ENCODE results near the gene GABBR2.

Gene GABBR2

DNA sequence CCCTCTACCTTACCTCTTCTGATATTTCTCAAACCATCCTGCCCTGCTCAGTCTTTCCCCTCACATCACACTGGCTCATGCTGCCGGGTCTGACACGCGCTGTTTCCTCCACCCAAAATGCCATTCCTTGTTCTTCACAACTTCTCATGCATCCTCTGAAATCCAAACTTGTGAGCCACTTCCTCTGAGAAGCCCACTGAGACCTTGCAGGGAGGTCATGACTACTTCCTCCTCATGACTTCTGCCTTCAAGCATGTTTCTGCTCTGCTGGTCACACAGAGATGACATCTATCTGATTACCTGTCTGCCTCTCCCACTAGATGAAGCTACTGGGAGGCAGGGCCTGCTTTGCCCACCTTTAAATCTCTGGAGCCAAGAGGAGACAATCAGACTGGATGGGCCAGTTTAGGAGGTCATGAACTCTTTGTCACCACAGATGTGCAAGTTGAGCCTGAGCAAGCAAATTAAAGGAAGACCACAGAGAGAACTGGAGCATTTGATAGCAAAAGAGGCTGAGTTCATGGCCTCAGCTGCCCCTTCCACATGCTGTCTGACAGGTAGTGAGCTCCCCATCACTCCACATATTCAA, 333.5 kb downstream of the GABBR2 start:
- Mint-ChIP-seq H3K27me3 (no peaks in the 10 kb centered on the region), H3K27ac (peak overlapping the region; percentile 20), H3K4me1 (peaks cover 38% of the 10 kb centered on the region), H3K9me3 (no peaks in the 10 kb centered on the region), H3K4me3 (no peak overlapping the region), H3K36me3 (no peaks in the 10 kb centered on the region)
- ATAC-seq, result peak; percentile 87

DNA sequence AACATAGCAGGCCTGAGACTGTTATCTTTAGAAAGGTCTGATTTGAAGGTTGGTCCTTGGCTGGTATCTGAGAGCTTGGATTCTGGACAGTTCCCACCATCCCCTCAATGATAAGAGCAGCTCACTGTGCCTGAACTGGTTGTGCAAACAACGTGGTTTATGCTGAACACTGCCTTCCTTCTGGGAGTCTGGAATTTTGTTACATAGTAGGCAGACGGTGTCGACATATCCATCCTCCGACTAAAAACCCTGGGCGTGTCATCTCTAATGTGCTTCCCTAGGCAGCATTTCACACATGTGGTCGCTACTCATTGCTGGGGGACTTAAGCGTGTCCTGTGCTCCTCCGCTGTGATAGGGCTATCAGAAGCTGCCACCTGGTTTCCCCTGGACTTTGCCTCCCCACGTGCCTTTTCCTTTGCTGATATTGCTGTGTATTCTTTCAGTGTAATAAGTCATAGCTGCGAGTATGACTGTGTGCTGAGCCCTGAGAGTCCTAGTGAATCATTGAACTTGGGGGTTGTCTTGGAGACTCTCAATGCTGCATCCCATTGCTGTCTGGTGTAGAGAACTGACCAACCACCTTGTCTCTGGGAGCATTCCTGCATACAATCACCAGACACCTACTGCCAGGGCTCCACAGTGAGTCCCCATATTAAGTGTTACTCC, 334.2 kb downstream of the GABBR2 start:
- Mint-ChIP-seq H3K27ac (peak overlapping the region; percentile 20), H3K27me3 (no peaks in the 10 kb centered on the region), H3K4me1 (peaks cover 32% of the 10 kb centered on the region), H3K9me3 (no peaks in the 10 kb centered on the region), H3K4me3 (no peak overlapping the region), H3K36me3 (no peaks in the 10 kb centered on the region)
- no peak for ATAC-seq

DNA sequence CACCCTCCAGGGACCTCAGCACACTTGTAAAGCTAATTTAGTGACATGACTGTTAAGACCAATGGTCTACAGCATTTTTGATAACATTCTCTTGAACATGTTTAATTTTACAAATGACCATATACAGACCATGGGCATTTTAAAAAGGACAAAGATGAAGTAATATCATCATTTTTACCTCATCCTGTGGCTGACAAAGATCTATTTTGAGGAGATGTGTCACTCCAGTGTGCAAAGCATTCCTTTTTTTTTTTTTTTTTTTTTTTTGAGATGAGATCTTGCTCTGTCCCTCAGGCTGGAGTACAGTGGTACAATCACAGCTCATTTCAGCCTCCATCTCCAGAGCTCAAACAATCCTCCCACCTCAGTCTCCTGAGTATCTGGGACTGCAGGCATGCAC, 335.1 kb downstream of the GABBR2 start:
- Mint-ChIP-seq H3K27ac (no peak overlapping the region), H3K4me1 (peaks cover 27% of the 10 kb centered on the region), H3K36me3 (no peaks in the 10 kb centered on the region), H3K4me3 (no peak overlapping the region), H3K27me3 (no peaks in the 10 kb centered on the region), H3K9me3 (no peaks in the 10 kb centered on the region)
- no peak for ATAC-seq

DNA sequence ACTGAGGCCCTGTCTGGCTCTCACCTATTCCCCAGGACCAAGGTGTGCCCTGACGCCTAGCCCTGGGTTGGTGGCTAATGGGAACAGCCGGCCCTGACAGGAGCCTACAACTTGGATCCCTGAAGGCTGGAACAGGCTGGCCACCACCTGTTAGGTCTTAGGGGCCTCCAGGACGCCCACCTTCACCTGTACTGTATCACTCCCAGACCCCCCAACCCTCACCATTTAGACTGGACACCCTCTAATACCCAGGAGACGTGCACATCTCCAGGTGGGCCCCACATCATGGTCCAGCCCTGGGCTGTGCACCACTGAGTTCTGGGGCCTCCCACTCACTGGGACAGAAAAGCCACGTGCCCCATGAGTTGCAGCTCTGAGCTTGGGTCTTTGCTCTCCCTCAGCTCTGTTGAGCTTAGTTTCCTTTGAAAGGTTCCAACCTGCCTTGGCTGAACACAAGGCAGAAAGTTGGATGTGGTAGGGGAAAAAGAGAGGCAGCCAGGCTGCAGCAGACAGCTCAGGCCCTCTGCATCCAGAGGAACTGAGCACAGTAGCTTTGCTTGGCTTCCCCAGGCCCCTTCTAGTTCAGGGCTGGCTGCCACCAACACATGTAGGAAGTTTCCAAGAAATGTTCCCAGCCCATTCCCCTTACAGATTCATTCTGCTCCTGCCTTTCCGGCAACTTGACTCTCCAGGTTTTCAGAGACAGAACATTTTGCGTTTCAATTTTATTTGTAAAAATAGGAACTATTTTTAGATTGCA, 336.5 kb downstream of the GABBR2 start:
- no peak for ATAC-seq
- no peak overlapping the region for H3K4me3 Mint-ChIP-seq
- no peaks in the 10 kb centered on the region for H3K36me3 Mint-ChIP-seq
- H3K27me3 Mint-ChIP-seq, result no peaks in the 10 kb centered on the region
- peak overlapping the region; percentile 12 for H3K27ac Mint-ChIP-seq
- peaks cover 2% of the 10 kb centered on the region for H3K9me3 Mint-ChIP-seq
- peaks cover 18% of the 10 kb centered on the region for H3K4me1 Mint-ChIP-seq

DNA sequence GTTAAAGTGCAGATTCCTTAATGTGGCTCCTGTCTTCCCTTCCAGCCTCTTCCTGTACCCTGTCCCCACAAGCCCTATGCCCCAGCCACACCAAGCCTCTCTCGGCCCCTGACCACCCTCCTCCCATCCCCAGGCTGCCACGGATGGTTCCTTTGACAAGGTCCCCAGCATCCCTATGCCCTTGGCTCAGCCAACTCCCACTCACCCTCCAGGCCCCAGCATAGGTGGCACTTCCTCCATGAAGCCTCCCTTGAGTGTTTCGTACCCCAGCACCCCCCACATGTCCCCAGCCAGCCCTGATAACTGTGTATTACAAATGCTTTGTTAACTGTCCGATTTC, 337.8 kb downstream of the GABBR2 start:
- peaks cover 16% of the 10 kb centered on the region for H3K4me1 Mint-ChIP-seq

DNA sequence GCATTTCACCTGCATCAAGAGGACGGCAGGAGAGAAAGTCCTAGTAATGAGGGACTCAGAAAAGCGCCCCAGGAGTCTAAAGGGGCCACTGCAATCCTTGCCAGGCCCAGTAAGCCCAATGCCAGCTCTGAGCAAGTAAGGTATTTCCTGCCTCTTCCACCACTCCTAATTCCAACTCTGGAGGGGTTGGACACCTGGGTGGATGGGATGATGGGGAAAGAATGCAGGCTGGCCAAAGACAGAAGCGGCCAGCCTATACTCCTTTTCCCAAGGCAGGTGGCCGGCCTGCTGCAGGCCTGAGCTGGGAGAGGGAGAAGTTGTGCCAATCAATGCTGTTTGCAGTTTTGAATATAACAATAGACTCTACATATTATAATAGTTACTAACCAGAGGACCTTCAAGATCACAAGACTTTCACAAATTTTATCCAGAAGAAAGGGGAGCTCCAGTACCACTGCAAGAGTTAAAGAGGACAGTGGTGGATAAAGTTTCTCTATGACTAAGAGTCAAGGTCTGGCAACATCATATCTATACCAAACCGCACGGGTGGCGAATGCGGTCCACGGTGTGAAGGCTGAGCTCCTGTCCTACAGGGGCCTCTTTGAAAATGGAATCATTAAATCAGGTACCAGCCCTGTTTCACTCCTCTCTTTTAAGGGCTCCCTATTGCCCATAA, 338.3 kb downstream of the GABBR2 start:
- H3K36me3 Mint-ChIP-seq, result no peaks in the 10 kb centered on the region
- no peak overlapping the region for H3K4me3 Mint-ChIP-seq
- no peak for ATAC-seq
- no peak overlapping the region for H3K27ac Mint-ChIP-seq
- H3K9me3 Mint-ChIP-seq, result peaks cover 3% of the 10 kb centered on the region
- H3K4me1 Mint-ChIP-seq, result peaks cover 11% of the 10 kb centered on the region
- H3K27me3 Mint-ChIP-seq, result no peaks in the 10 kb centered on the region

More for the DNA sequence above, 337.8 kb downstream of the GABBR2 start:
- no peak overlapping the region for H3K27ac Mint-ChIP-seq
- H3K27me3 Mint-ChIP-seq, result no peaks in the 10 kb centered on the region
- no peak overlapping the region for H3K4me3 Mint-ChIP-seq
- no peak for ATAC-seq
- peaks cover 3% of the 10 kb centered on the region for H3K9me3 Mint-ChIP-seq
- H3K36me3 Mint-ChIP-seq, result no peaks in the 10 kb centered on the region

DNA sequence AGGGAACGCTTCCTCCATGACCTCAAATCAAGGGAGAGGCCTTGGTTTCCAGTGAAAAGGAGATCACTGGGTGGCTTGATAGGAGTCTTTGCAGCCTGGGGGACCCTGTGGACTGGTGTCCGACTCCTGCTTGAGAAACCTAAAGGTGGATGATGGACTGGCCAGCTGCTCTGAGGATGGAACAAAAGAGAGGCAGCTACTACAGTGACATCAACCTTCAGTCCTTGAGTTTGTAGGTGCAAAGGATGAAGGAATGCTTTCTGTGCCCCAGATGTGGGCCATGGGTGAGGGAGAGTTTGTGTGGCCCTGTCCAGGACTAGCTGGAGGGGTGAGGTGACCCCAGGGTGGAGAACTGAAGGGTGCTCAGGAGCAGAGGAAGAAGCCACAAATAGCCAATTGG, 338.8 kb downstream of the GABBR2 start:
- no peak overlapping the region for H3K4me3 Mint-ChIP-seq
- no peaks in the 10 kb centered on the region for H3K27me3 Mint-ChIP-seq
- peaks cover 6% of the 10 kb centered on the region for H3K4me1 Mint-ChIP-seq
- H3K36me3 Mint-ChIP-seq, result peaks cover 4% of the 10 kb centered on the region
- H3K27ac Mint-ChIP-seq, result no peak overlapping the region
- ATAC-seq, result no peak
- H3K9me3 Mint-ChIP-seq, result peaks cover 8% of the 10 kb centered on the region

DNA sequence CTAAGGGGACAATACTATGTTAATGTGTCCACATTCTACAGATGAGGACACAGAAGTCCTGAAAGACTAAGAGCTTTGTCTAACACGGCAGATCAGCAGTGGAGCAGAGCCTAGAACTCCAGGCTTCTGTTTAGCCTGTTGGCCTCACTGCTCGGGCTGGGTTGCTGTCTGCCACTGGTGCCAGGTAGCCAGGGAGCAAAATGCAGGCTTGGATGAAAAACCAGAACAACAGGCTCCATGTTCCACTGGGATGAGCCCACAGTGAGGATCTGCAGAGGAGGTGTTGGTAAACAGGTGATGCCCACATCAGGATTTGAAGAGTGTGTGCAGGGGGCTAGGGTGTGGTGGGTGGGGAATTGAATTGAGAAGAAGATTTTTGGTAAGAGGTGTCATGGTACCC, 339.3 kb downstream of the GABBR2 start:
- peaks cover 1% of the 10 kb centered on the region for H3K4me1 Mint-ChIP-seq
- no peak for ATAC-seq
- H3K27ac Mint-ChIP-seq, result no peak overlapping the region

DNA sequence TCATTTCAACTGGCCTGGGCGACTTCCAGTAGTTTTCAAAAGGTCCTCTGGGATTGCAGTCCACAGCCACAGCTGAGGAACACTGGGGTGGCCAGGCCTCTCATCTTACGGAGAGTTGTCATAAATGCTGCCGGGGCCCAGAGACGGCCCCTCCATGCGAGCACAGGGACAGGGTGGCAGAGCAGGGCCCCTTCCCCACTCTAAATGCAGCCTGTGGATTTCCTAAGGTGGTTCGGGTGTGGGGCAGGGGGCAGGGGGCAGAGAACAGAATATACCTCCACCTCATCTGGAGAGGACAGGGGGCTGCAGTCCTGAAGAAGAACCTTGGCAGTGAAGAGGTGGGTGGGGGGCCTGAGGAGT, 339.7 kb downstream of the GABBR2 start:
- H3K9me3 Mint-ChIP-seq, result peaks cover 9% of the 10 kb centered on the region
- H3K27ac Mint-ChIP-seq, result no peak overlapping the region
- H3K27me3 Mint-ChIP-seq, result no peaks in the 10 kb centered on the region
- no peak for ATAC-seq
- peaks cover 4% of the 10 kb centered on the region for H3K36me3 Mint-ChIP-seq
- no peak overlapping the region for H3K4me3 Mint-ChIP-seq
- no peaks in the 10 kb centered on the region for H3K4me1 Mint-ChIP-seq

More for the DNA sequence above, 339.3 kb downstream of the GABBR2 start:
- H3K36me3 Mint-ChIP-seq, result peaks cover 4% of the 10 kb centered on the region
- H3K9me3 Mint-ChIP-seq, result peaks cover 9% of the 10 kb centered on the region
- no peak overlapping the region for H3K4me3 Mint-ChIP-seq
- no peaks in the 10 kb centered on the region for H3K27me3 Mint-ChIP-seq

DNA sequence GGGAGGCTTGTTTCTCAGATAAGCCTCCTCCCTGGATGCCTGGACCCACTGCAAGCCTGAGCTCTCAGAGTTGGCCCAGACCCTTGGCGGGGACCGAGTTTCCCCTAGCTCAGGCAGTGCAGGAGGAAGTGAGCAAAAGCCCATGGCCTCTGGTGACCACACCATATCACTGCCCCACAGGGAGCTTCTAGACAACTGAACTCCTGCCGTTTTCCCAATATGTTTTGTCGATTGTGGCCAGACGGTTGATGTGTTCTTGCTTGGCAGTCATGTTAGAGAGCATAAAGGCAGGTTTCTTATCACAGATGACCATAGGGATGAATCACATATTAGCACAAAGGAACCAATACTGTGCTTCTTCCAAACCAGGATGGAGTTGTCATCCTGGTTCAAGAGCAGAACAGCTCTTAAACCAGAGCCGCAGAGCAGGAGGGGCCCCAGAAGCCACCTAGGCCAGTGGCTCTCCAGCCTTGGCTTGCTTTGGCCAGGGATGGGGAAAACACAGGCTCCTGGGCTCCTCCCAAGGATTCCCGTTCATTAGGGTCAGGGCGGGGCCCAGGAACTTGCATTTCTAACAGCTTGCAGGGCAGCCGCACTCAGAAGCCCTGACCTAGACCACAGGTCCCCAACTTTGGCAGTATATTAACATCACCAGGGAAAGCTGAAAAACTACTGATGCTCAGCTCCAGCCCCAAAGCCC, 340.2 kb downstream of the GABBR2 start:
- Mint-ChIP-seq H3K9me3 (peaks cover 9% of the 10 kb centered on the region), H3K36me3 (peaks cover 4% of the 10 kb centered on the region)

DNA sequence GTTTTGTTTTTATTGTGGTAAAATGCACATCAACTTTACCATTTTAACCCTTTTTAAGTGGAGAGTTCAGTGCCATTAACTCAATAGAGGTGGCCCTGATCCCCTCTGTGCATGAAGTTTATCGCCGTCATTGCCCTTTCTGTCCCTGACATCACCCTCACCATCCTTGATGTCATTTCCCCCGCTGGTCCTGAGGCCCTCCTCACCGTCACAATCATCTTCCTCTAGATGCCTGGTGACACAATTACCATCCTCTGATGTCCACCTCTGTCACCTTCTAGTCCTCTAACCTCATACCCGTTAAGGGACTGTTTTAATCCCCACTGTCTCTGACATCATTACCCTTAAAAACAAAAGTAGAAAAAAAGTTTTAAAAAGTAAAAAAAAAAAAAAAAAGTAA, 340.8 kb downstream of the GABBR2 start:
- Mint-ChIP-seq H3K4me1 (no peaks in the 10 kb centered on the region), H3K27me3 (no peaks in the 10 kb centered on the region), H3K9me3 (peaks cover 9% of the 10 kb centered on the region), H3K4me3 (no peak overlapping the region), H3K36me3 (peaks cover 4% of the 10 kb centered on the region), H3K27ac (no peak overlapping the region)
- no peak for ATAC-seq

More for the DNA sequence above, 340.2 kb downstream of the GABBR2 start:
- H3K4me1 Mint-ChIP-seq, result no peaks in the 10 kb centered on the region
- no peak overlapping the region for H3K4me3 Mint-ChIP-seq
- H3K27ac Mint-ChIP-seq, result no peak overlapping the region
- H3K27me3 Mint-ChIP-seq, result no peaks in the 10 kb centered on the region
- no peak for ATAC-seq

DNA sequence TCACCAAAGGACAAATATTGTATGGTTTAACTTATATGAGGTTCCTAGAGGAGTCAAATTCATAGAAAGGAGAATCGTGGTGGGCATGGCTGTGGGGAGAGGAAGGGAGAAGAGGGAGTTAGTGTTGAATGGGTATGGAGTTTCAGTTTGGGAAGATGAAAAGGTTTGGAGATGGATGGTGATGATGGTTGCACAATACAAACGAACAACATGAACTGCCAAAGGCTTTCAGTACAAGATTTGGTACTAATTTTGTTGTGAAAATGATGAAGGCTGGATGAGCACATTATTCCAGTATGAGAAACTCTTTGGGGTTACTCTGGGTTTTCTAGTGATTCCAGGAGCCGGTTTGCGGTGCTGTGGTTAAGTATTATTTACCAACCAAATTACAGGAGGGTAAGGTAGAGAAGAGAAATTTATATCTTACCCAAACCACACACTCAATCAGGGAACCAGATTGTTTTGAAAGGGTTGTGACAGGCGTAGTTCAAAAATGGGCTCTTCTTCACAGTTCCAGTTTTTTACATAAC, 341.3 kb downstream of the GABBR2 start:
- Mint-ChIP-seq H3K4me3 (no peak overlapping the region), H3K4me1 (no peaks in the 10 kb centered on the region), H3K27ac (no peak overlapping the region), H3K36me3 (peaks cover 4% of the 10 kb centered on the region), H3K9me3 (peaks cover 9% of the 10 kb centered on the region), H3K27me3 (no peaks in the 10 kb centered on the region)
- no peak for ATAC-seq

DNA sequence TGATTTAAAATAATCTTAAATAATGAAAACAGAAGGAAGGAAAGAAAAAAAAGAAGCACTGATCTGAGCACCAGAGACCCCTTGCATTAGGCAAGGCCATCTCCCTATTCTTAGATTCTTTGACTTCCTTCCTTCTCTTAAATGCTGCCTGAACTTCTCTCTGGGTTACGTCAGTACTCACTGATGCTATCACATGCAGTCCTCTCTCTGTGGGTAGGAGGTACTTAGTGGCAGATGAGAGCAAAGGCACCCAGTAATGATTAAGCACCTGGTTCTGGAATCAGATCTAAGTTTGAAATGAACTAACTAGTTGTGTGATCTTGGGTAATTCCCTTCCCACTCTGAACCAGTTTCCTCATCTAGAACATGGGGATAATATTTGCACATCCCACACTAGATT, 343.0 kb downstream of the GABBR2 start:
- no peak overlapping the region for H3K27ac Mint-ChIP-seq
- ATAC-seq, result no peak
- no peak overlapping the region for H3K4me3 Mint-ChIP-seq
- H3K4me1 Mint-ChIP-seq, result no peaks in the 10 kb centered on the region
- peaks cover 9% of the 10 kb centered on the region for H3K9me3 Mint-ChIP-seq
- peaks cover 4% of the 10 kb centered on the region for H3K36me3 Mint-ChIP-seq
- H3K27me3 Mint-ChIP-seq, result peaks cover 9% of the 10 kb centered on the region

DNA sequence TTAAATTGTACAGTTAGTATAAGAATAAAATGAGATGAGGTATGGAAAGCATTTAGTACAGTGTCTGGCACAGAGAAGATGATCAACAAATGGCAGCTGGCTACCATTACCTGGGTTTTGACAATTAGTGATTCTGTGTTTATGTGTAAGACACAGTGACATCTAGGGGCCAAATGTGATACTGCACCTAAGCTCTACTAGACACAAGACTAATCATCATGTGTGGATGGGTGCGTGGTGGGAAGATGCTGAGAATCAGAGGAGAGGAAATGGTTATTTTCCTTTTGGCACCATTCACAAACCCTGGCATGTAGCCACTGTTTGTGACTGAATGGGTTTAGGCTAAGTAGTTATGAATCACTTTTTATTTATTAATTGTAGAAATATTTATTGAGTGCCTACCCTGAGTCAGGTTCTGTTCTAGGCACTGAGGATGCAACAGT, 343.5 kb downstream of the GABBR2 start:
- peaks cover 10% of the 10 kb centered on the region for H3K27me3 Mint-ChIP-seq
- no peak for ATAC-seq
- peaks cover 4% of the 10 kb centered on the region for H3K36me3 Mint-ChIP-seq
- no peaks in the 10 kb centered on the region for H3K4me1 Mint-ChIP-seq
- peaks cover 9% of the 10 kb centered on the region for H3K9me3 Mint-ChIP-seq
- H3K27ac Mint-ChIP-seq, result no peak overlapping the region
- no peak overlapping the region for H3K4me3 Mint-ChIP-seq

DNA sequence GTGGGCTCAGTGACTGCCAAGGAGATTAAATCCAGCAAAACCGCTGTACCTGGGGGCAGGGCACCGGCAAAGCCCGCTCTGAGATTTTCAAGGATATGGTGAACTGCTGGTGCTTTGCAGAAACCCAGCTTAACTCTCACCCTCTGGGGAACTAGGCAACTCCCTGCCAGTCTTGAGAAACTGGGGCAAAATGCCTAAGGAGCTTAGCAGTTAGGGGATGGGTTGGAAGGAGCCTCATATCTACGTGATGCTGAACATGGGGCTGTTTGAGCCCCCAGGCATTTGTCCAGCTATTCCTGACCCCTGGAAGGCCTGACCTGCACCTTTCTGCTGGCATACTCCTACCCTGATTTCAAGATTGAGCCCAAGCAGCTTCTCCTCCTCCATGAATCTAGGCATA, 344.6 kb downstream of the GABBR2 start:
- H3K4me1 Mint-ChIP-seq, result no peaks in the 10 kb centered on the region
- ATAC-seq, result no peak
- peaks cover 9% of the 10 kb centered on the region for H3K9me3 Mint-ChIP-seq
- no peak overlapping the region for H3K27ac Mint-ChIP-seq
- peaks cover 4% of the 10 kb centered on the region for H3K36me3 Mint-ChIP-seq
- no peak overlapping the region for H3K4me3 Mint-ChIP-seq
- H3K27me3 Mint-ChIP-seq, result peaks cover 10% of the 10 kb centered on the region

All from stimulated activated memory B cell treated with anti-CD40 and anti-IgM and Interleukin-4, amounts not matched to agents 10 μg/mL and 1 μg/mL and 100 μg/mL, for 72 hours (primary cell).